Colonic mucosa (tissue), 4 donors: ENCODE measurements around the gene CLDN7. TPM values are rescaled to one million over a fixed set of nuclear protein-coding genes. Genes with fewer than 3 reads are reported as not detected.

ENCODE experiments used
- DNase-seq: peaks from one replicate; pipeline ENCODE4 v3.0.0-alpha.2; 2020
- H3K27ac ChIP-seq: fragments of 200-600 bp; one replicate; pipeline ENCODE4 v1.8.0; 2021
- H3K27me3 ChIP-seq: fragments of 200-600 bp; one replicate; pipeline ENCODE4 v1.8.0; 2021
- H3K36me3 ChIP-seq: fragments of 200-600 bp; one replicate; pipeline ENCODE4 v1.8.0; 2021
- H3K4me1 ChIP-seq: fragments of 200-600 bp; one replicate; pipeline ENCODE4 v1.8.0; 2021; ENCODE audit warnings: mild to moderate bottlenecking
- H3K4me3 ChIP-seq: fragments of 200-600 bp; one replicate; pipeline ENCODE4 v1.8.0; 2021
- H3K9ac ChIP-seq, 2 donors: one replicate each; pipeline ENCODE4 v1.7.0; 2013; ENCODE audit warnings: control low read depth in 2 of 2, low read depth in 2 of 2, low read length in 2 of 2
- H3K9me3 ChIP-seq: fragments of 200-600 bp; one replicate; pipeline ENCODE4 v1.8.0; 2021
- intact Hi-C: fragments of 100-400 bp; cut with DNase I; formaldehyde crosslinking; loops from one replicate; pipeline ENCODE4 v1.14.1; 2022
- total RNA-seq, 2 donors: library from RNA; stranded (reverse); fragmentation: NEBNext Ultra II Directional in 1 of 2; extraction: Animal tissue kit (Norgen Biotek cat#: 25700) in 1 of 2; gene quantifications; one replicate each; pipeline ENCODE4 v1.2.1, GENCODE V29; 2021
- TF ChIP-seq, protein P1 (sequence below): fragments of 200-600 bp; IDR thresholded peaks from one replicate; pipeline ENCODE4 v1.8.0; 2022; ENCODE audit warnings: antibody characterized with exemption, mild to moderate bottlenecking
- donor health status: healthy.
- donor health status: DM: no; HTN: no; CAD: no.
- donor health status: DM: no; HTN: no; CAD: no.

Gene CLDN7
- total RNA-seq, 2 donors from 2014 or later, result 798 to 919 TPM

GRCh38 chr17:7261379-7262191, 693 bp downstream of the CLDN7 start:
- DNase-seq, result no peak
- intact Hi-C loops, result loop anchor here (5.0 kb wide), 1 partner anchor 36 kb away; no protein-coding TSS in a partner anchor
- TF ChIP-seq, protein P1, sequence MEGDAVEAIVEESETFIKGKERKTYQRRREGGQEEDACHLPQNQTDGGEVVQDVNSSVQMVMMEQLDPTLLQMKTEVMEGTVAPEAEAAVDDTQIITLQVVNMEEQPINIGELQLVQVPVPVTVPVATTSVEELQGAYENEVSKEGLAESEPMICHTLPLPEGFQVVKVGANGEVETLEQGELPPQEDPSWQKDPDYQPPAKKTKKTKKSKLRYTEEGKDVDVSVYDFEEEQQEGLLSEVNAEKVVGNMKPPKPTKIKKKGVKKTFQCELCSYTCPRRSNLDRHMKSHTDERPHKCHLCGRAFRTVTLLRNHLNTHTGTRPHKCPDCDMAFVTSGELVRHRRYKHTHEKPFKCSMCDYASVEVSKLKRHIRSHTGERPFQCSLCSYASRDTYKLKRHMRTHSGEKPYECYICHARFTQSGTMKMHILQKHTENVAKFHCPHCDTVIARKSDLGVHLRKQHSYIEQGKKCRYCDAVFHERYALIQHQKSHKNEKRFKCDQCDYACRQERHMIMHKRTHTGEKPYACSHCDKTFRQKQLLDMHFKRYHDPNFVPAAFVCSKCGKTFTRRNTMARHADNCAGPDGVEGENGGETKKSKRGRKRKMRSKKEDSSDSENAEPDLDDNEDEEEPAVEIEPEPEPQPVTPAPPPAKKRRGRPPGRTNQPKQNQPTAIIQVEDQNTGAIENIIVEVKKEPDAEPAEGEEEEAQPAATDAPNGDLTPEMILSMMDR, result no peak

GRCh38 chr17:7260651-7261378, 1.5 kb downstream of the CLDN7 start:
- Histone ChIP-seq H3K4me3 (peak overlapping the region; percentile 77), H3K27me3 (no peaks in the 10 kb centered on the region), H3K9ac (peak overlapping the region; percentile 80 to 96), H3K4me1 (no peaks in the 10 kb centered on the region), H3K36me3 (no peaks in the 10 kb centered on the region), H3K9me3 (no peaks in the 10 kb centered on the region), H3K27ac (peak overlapping the region; percentile 93)
- intact Hi-C loops, result loop anchor here (5.0 kb wide), 1 partner anchor 36 kb away; no protein-coding TSS in a partner anchor
- TF ChIP-seq, protein P1, result no peak
- DNase-seq, result peak; percentile 86

More at GRCh38 chr17:7261379-7262191, 693 bp downstream of the CLDN7 start:
- Histone ChIP-seq H3K9me3 (no peaks in the 10 kb centered on the region), H3K27me3 (no peaks in the 10 kb centered on the region), H3K4me3 (peak overlapping the region; percentile 77), H3K27ac (peak overlapping the region; percentile 93), H3K9ac (peak overlapping the region; percentile 80 to 96), H3K4me1 (no peaks in the 10 kb centered on the region), H3K36me3 (no peaks in the 10 kb centered on the region)

GRCh38 chr17:7260151-7260550, 2.1 kb downstream of the CLDN7 start:
- no peaks in the 10 kb centered on the region for H3K36me3 ChIP-seq
- H3K27ac ChIP-seq, result peak overlapping the region; percentile 93
- TF ChIP-seq, protein P1, result no peak
- H3K4me1 ChIP-seq, result no peaks in the 10 kb centered on the region
- no peak for DNase-seq
- H3K9me3 ChIP-seq, result no peaks in the 10 kb centered on the region
- H3K9ac ChIP-seq, result peak overlapping the region; percentile 80 to 96
- H3K27me3 ChIP-seq, result no peaks in the 10 kb centered on the region
- intact Hi-C loops, result loop anchor here (5.0 kb wide), 1 partner anchor 37 kb away; no protein-coding TSS in a partner anchor
- H3K4me3 ChIP-seq, result peak overlapping the region; percentile 77

GRCh38 chr17:7259555-7259889, 2.8 kb downstream of the CLDN7 start:
- Histone ChIP-seq H3K36me3 (peaks cover 4% of the 10 kb centered on the region), H3K9me3 (no peaks in the 10 kb centered on the region), H3K4me3 (peak overlapping the region; percentile 77), H3K4me1 (no peaks in the 10 kb centered on the region), H3K9ac (peak overlapping the region; percentile 13 to 96), H3K27ac (peak overlapping the region; percentile 93), H3K27me3 (no peaks in the 10 kb centered on the region)
- DNase-seq, result no peak
- TF ChIP-seq, protein P1, result no peak
- intact Hi-C loops, result no loop called here

DNA sequence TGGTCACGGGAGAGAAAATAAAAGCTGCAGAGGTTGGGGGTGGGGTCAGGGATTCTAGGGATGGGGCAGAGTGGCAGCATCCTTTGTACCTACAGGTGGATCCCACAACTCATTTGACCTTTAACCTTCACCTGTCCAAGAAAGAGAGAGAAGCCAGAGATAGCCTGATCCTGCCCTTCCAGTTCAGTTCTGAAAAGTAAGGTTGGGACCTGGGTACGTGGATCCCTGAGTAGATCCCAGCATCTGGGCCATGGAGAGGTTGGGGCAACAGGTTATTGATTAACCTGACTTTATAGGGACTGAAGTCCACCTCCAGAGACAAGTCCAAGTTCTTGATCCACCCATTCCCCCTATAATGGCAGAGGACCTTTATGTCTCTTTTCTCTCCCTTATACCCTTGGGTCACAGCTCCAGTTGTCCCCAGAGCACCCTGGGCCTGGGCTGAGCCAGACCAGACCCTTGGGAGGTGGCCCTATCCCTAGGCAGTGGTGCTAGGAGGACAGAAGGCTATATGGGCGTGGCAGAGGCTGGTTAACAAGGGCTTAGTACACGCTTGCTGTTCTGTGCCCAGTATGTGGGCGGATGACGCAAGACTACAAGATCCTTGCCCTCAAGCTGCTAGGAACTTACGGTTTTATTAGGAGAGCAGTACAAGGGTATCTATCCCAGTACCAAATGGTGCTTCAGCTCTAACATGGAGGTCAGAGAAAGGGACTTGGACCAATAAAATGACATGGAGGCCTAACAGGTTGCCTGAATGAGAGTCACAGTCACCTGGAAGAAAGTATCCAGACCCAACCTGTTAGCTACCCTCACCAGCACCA, 3.3 kb downstream of the CLDN7 start:
- TF ChIP-seq, protein P1, result no peak
- Histone ChIP-seq H3K4me1 (no peaks in the 10 kb centered on the region), H3K27ac (peak overlapping the region; percentile 93), H3K4me3 (no peak overlapping the region), H3K9ac (peak overlapping the region; percentile 13 to 96), H3K9me3 (no peaks in the 10 kb centered on the region), H3K27me3 (no peaks in the 10 kb centered on the region), H3K36me3 (peaks cover 4% of the 10 kb centered on the region)
- peak; percentile 86 for DNase-seq
- intact Hi-C loops, result no loop called here
